Erythroblast (primary cell): ENCODE measurements around the gene LRRC39.
"Not testable (repeated sequence)": the region's sequence is repeated elsewhere in the genome, so short reads cannot be mapped to it uniquely, and the experiment has no call there.

Source experiments
- DNase-seq, 2 experiments: peaks; one replicate each; lab custom pipeline; 2025; lab: John Stamatoyannopoulos, UW
- GATA1 ChIP-seq: IDR thresholded peaks from 2 replicates; pipeline ENCODE4 v1.6.1; 2011; ENCODE audit warnings: low read depth, mild to moderate bottlenecking, control low read depth, low read length, moderate library complexity
- POLR2A ChIP-seq: IDR thresholded peaks from 2 replicates; pipeline ENCODE4 v1.6.1; 2011; ENCODE audit warnings: mild to moderate bottlenecking, low read length

The LRRC39 gene

GRCh38 chr1:100178091-100178490, at the start of gene LRRC39:
LRRC39 (minus strand) TSS chr1:100178256; CDS start chr1:100168516, 9,740 bp downstream.
- TF ChIP-seq POLR2A (no peak), GATA1 (no peak)
- DNase-seq = no peak

GRCh38 chr1:100222428-100222827, 44.4 kb upstream of the LRRC39 start:
- no peak for TF ChIP-seq POLR2A
- TF ChIP-seq GATA1 = no peak

GRCh38 chr1:100219883-100220282, 41.8 kb upstream of the LRRC39 start:
- no peak for TF ChIP-seq GATA1
- peak in 1 of 2 experiments; percentile 39 for DNase-seq

More at GRCh38 chr1:100222428-100222827, 44.4 kb upstream of the LRRC39 start:
- no peak for DNase-seq

GRCh38 chr1:100219457-100219856, 41.4 kb upstream of the LRRC39 start:
- no peak for TF ChIP-seq GATA1
- TF ChIP-seq POLR2A = no peak

GRCh38 chr1:100217834-100218233, 39.8 kb upstream of the LRRC39 start:
- TF ChIP-seq POLR2A (no peak), GATA1 (no peak)

More at GRCh38 chr1:100219457-100219856, 41.4 kb upstream of the LRRC39 start:
- DNase-seq = no peak

GRCh38 chr1:100215101-100215500, 37.0 kb upstream of the LRRC39 start:
- TF ChIP-seq GATA1 (no peak), POLR2A (no peak)
- DNase-seq = no peak

More at GRCh38 chr1:100217834-100218233, 39.8 kb upstream of the LRRC39 start:
- no peak for DNase-seq

- DNase-seq = no peak
- no peak for TF ChIP-seq POLR2A
- TF ChIP-seq GATA1 = no peak
These were observed 35.1 kb upstream of the LRRC39 start for GRCh38 chr1:100213141-100213540.

GRCh38 chr1:100206301-100206700, 28.2 kb upstream of the LRRC39 start:
- TF ChIP-seq GATA1 = no peak
- no peak for TF ChIP-seq POLR2A

GRCh38 chr1:100205593-100205992, 27.5 kb upstream of the LRRC39 start:
- not testable (repeated sequence) for DNase-seq

More at GRCh38 chr1:100206301-100206700, 28.2 kb upstream of the LRRC39 start:
- DNase-seq = no peak

- DNase-seq = not testable (repeated sequence)
These were observed 27.0 kb upstream of the LRRC39 start for GRCh38 chr1:100205103-100205502.

- not testable (repeated sequence) for DNase-seq
These were observed 24.6 kb upstream of the LRRC39 start for GRCh38 chr1:100202703-100203102.

GRCh38 chr1:100200060-100200459, 22.0 kb upstream of the LRRC39 start:
- DNase-seq = not testable (repeated sequence)

GRCh38 chr1:100198596-100198995, 20.5 kb upstream of the LRRC39 start:
- no peak for DNase-seq
- TF ChIP-seq GATA1 = no peak
- no peak for TF ChIP-seq POLR2A

- DNase-seq = no peak
- TF ChIP-seq GATA1 = no peak
These were observed 10.6 kb upstream of the LRRC39 start for GRCh38 chr1:100188617-100189016.

GRCh38 chr1:100187912-100188311, 9.9 kb upstream of the LRRC39 start:
- DNase-seq = no peak
- TF ChIP-seq POLR2A = no peak
- no peak for TF ChIP-seq GATA1

- TF ChIP-seq POLR2A (no peak), GATA1 (no peak)
- DNase-seq = peak; percentile 20 to 65
These were observed 6.5 kb upstream of the LRRC39 start for GRCh38 chr1:100184536-100184935.
